Measurements from ENCODE around the gene ARPP19.

DNA sequence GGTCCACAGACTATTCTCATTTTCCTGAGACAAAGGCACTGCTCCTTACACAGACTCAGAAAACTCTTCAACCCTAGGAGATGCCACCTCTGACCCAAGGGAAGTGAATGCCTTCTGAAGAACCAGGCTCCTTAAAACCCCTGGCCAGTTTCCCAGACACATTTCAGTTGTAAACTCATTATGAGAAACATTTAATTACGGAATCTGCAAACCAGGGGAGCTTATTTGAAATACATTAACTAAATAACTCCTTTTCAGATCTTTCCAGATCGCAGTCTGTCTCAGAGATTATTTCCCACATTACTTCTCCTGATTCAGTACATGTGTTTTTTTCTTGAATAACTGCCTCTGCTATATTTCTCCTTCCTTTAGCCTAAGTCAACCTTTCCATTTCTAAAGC is 57.7 kb downstream of the ARPP19 start:
- TF ChIP-seq TP53 (CRISPR knock-in tag; IDR thresholded peaks at IDR 0.05) (no peak), ZBTB43 (CRISPR knock-in tag; IDR thresholded peaks at IDR 0.05) (no peak)

Measured in WTC11 (cell line).